Dedifferentiated amniotic fluid mesenchymal stem cell (primary cell): ENCODE measurements around the gene CFD.
"Not testable (repeated sequence)": the region's sequence is repeated elsewhere in the genome, so short reads cannot be mapped to it uniquely, and the experiment has no call there.

Experiments used
- DNase-seq: peaks from one replicate; pipeline ENCODE4 v3.0.0-alpha.2; 2016; ENCODE audit errors: extremely low spot score

CFD gene

GRCh38 chr19:825897-826644 is 33.4 kb upstream of the CFD start:
- no peak for DNase-seq

- no peak for DNase-seq
Observed at GRCh38 chr19:827314-827709, 32.2 kb upstream of the CFD start.

GRCh38 chr19:827710-828321 is 31.6 kb upstream of the CFD start, which contains the start of gene AZU1:
AZU1 (plus strand) TSS chr19:827837; CDS start chr19:827847, 10 bp downstream.
- DNase-seq: no peak

- no peak for DNase-seq
Observed at GRCh38 chr19:829129-829758, 30.2 kb upstream of the CFD start.

GRCh38 chr19:831407-832369 is 27.8 kb upstream of the CFD start:
- no peak for DNase-seq

- DNase-seq: no peak
Observed at GRCh38 chr19:834216-834615, 25.2 kb upstream of the CFD start.

- DNase-seq: no peak
Observed at GRCh38 chr19:835210-835810, 24.2 kb upstream of the CFD start.

- DNase-seq: no peak
Observed at GRCh38 chr19:840519-841206, 18.8 kb upstream of the CFD start, which contains the start of gene PRTN3. PRTN3 (plus strand) TSS chr19:840999; CDS start chr19:841009, 10 bp downstream.

GRCh38 chr19:842802-843179 is 16.7 kb upstream of the CFD start:
- DNase-seq: not testable (repeated sequence)

- no peak for DNase-seq
Observed at GRCh38 chr19:843180-843835, 16.2 kb upstream of the CFD start.

- no peak for DNase-seq
Observed at GRCh38 chr19:843836-844545, 15.5 kb upstream of the CFD start.

- DNase-seq: no peak
Observed at GRCh38 chr19:844546-844971, 14.9 kb upstream of the CFD start.

GRCh38 chr19:845707-846521 is 13.6 kb upstream of the CFD start:
- no peak for DNase-seq

GRCh38 chr19:848386-848921 is 11.0 kb upstream of the CFD start:
- no peak for DNase-seq

GRCh38 chr19:849195-849594 is 10.3 kb upstream of the CFD start:
- not testable (repeated sequence) for DNase-seq

- peak; percentile 89 for DNase-seq
Observed at GRCh38 chr19:850221-850978, 9.1 kb upstream of the CFD start.

- no peak for DNase-seq
Observed at GRCh38 chr19:850979-851335, 8.5 kb upstream of the CFD start.
